Measurements from ENCODE around the gene C2orf15. TPM values are rescaled to one million over a fixed set of nuclear protein-coding genes. Genes with fewer than 3 reads are reported as not detected.
"Not testable (repeated sequence)": the region's sequence is repeated elsewhere in the genome, so short reads cannot be mapped to it uniquely, and the experiment has no call there.

C2orf15 gene
- total RNA-seq, 4 donors from 2014 or later: 0.40 to 3.3 TPM; not detected in 2

DNA sequence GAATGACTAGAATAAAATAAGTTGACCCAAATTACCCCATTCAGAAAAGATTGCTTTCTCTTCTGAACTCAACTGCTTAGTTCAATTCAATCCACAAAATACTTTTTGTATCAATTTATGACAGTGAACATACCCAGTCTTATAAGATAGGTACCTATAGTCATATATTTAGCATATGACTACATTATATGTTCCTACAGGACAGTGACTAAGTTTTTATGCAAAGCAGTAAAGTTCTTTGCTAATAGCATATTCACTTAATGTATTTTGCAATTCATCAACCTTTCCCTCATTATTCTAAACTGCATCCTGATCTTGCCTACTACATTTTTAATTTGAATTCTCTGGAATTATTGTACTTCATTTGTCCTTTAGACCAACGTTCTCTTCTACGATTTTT is 30.3 kb upstream of the C2orf15 start:
- Histone ChIP-seq H3K27me3 (peaks cover 5% of the 10 kb centered on the region), H3K36me3 (no peaks in the 10 kb centered on the region), H3K9me3 (no peaks in the 10 kb centered on the region), H3K4me3 (no peak overlapping the region), H3K27ac (no peak overlapping the region), H3K4me1 (no peaks in the 10 kb centered on the region)
- WGBS, 2 donors (ENCODE audit: low coverage in 1 of 2): 59 to 80% methylated on average over 2 of the region's 2 CpGs
- TF ChIP-seq POLR2A (IDR thresholded peaks at IDR 0.05) (no peak), EP300 (IDR thresholded peaks at IDR 0.05) (no peak), POLR2AphosphoS5 (IDR thresholded peaks at IDR 0.05) (no peak)
- TF ChIP-seq, protein P1, sequence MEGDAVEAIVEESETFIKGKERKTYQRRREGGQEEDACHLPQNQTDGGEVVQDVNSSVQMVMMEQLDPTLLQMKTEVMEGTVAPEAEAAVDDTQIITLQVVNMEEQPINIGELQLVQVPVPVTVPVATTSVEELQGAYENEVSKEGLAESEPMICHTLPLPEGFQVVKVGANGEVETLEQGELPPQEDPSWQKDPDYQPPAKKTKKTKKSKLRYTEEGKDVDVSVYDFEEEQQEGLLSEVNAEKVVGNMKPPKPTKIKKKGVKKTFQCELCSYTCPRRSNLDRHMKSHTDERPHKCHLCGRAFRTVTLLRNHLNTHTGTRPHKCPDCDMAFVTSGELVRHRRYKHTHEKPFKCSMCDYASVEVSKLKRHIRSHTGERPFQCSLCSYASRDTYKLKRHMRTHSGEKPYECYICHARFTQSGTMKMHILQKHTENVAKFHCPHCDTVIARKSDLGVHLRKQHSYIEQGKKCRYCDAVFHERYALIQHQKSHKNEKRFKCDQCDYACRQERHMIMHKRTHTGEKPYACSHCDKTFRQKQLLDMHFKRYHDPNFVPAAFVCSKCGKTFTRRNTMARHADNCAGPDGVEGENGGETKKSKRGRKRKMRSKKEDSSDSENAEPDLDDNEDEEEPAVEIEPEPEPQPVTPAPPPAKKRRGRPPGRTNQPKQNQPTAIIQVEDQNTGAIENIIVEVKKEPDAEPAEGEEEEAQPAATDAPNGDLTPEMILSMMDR (IDR thresholded peaks at IDR 0.05): no peak
- no peak for ATAC-seq

DNA sequence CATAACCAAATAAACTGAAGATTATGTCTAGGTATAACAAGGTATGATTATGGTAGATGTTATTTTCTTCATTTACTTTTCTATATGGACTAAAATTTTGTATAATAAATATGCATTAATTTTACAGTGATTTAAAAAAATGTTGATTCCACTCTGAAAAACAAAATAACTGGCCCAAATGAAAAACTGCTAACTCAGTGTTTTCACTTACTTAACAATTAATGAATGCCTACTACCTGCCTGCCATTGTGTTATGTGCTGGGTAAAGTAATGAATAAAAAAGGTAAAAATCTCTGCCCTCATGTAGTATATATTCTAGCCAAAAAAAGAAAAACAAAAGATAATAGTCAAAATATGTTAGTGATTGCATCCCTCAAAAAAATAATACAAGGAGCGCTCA is 29.6 kb upstream of the C2orf15 start:
- WGBS, 2 donors (ENCODE audit: low coverage in 1 of 2): 90 to 95% methylated on average over 1 of the region's 1 CpG
- ATAC-seq: no peak
- no peak overlapping the region for H3K27ac ChIP-seq
- H3K27me3 ChIP-seq: peaks cover 5% of the 10 kb centered on the region
- no peak overlapping the region for H3K4me3 ChIP-seq
- no peaks in the 10 kb centered on the region for H3K9me3 ChIP-seq
- no peaks in the 10 kb centered on the region for H3K36me3 ChIP-seq
- TF ChIP-seq POLR2AphosphoS5 (IDR thresholded peaks at IDR 0.05): no peak
- no peak for TF ChIP-seq EP300 (IDR thresholded peaks at IDR 0.05)
- TF ChIP-seq, protein P1 (IDR thresholded peaks at IDR 0.05): no peak
- TF ChIP-seq POLR2A (IDR thresholded peaks at IDR 0.05): no peak
- no peaks in the 10 kb centered on the region for H3K4me1 ChIP-seq

DNA sequence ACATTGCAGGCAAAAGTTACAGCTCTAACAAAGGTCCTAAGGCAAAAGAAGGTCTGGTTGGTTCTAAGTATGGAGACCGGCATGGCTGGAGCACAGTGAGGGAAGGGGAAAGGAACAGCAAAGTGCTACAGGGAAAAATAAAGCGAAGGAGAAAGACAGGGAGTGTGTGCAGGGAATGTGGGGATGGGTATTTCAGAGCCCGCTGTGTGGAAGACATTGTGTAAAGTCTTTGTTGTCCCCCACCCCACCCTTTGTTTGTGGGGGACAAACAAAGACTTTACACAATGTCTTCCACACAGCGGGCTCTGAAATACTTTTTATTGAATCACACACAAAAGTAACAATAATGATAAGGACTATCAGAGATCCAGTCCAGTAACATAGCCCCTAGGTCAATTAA is 28.9 kb upstream of the C2orf15 start:
- Histone ChIP-seq H3K4me1 (no peaks in the 10 kb centered on the region), H3K9me3 (no peaks in the 10 kb centered on the region), H3K27me3 (peaks cover 5% of the 10 kb centered on the region), H3K27ac (no peak overlapping the region), H3K36me3 (no peaks in the 10 kb centered on the region), H3K4me3 (no peak overlapping the region)
- WGBS, 2 donors (ENCODE audit: low coverage in 1 of 2): 81 to 82% methylated on average over 4 of the region's 4 CpGs
- no peak for ATAC-seq
- TF ChIP-seq, protein P1 (IDR thresholded peaks at IDR 0.05): no peak
- no peak for TF ChIP-seq EP300 (IDR thresholded peaks at IDR 0.05)
- no peak for TF ChIP-seq POLR2A (IDR thresholded peaks at IDR 0.05)
- TF ChIP-seq POLR2AphosphoS5 (IDR thresholded peaks at IDR 0.05): no peak

DNA sequence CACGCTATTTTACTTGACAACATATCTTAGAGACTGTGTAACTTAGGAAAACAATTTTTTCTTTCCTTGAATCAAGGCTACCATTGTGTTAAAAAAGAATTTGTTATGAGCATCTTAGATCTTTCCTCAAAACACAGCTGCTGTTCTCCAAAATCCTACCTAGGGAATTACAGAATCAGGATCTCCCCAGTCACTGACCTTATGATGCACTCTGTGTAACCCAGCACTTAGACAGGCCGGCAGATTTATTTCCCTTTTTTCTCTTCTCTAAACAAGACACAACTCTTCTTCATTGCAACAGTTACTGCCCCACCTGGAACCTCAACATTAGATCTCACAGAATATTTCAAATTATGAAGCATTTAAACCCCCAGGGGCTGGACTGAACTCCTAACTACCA is 13.5 kb upstream of the C2orf15 start:
- H3K36me3 ChIP-seq: peaks cover 0 to 23% of the 10 kb centered on the region in 2 donors
- no peak overlapping the region for H3K4me3 ChIP-seq
- no peak for ATAC-seq
- H3K27me3 ChIP-seq: no peaks in the 10 kb centered on the region
- H3K9me3 ChIP-seq: peaks cover 0 to 63% (median 0%) of the 10 kb centered on the region in 3 donors
- no peaks in the 10 kb centered on the region for H3K4me1 ChIP-seq
- 71 to 91% methylated on average over 2 of the region's 2 CpGs for WGBS, 2 donors (ENCODE audit: low coverage in 1 of 2)
- TF ChIP-seq EP300 (IDR thresholded peaks at IDR 0.05) (no peak), POLR2AphosphoS5 (IDR thresholded peaks at IDR 0.05) (no peak), POLR2A (IDR thresholded peaks at IDR 0.05) (no peak)
- TF ChIP-seq, protein P1 (IDR thresholded peaks at IDR 0.05): no peak
- H3K27ac ChIP-seq: no peak overlapping the region

DNA sequence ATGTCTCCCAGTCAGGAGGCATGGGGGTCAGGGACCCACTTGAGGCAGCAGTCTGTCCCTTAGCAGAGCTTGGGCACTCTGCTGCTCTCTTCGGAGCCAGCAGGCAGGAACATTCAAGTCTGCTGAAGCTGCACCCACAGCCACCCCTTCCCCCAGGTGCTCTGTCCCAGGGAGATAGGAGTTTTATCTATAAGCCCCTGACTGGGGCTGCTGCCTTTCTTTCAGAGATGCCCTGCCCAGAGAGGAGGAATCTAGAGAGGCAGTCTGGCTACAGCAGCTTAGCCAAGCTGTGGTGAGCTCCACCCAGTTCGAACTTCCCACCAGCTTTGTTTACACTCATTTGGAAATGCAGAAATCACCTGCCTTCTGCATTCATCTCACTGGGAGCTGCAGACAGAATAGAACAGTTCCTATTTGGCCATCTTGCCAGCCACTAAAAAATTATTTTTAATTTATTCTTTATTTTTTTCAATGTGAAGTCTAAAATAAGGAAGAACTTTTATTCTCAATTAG is 6.4 kb upstream of the C2orf15 start:
- ATAC-seq, H3K36me3 ChIP-seq, H3K27me3 ChIP-seq, H3K4me1 ChIP-seq, H3K4me3 ChIP-seq, H3K27ac ChIP-seq: not testable (repeated sequence)
- WGBS, 2 donors (ENCODE audit: low coverage in 1 of 2): 85% methylated on average over 2 of the region's 2 CpGs; no CpG with 5 or more reads in 1 of the 2 donors
- peaks cover 0 to 21% (median 0%) of the 10 kb centered on the region in 3 donors for H3K9me3 ChIP-seq
